OCI-LY1 (cell line): ENCODE measurements around the gene CDKAL1.

Experiments
- H2AFZ ChIP-seq: fragments of 200-600 bp; sonication (generic), shearing (Covaris generic); 2 replicates; pipeline ENCODE4 v1.6.0; 2014; ENCODE audit warnings: antibody characterized with exemption, mild to moderate bottlenecking, low read length
- H3F3A ChIP-seq: fragments of 200-600 bp; sonication (generic), shearing (Covaris generic); 2 replicates; pipeline ENCODE4 v1.6.0; 2014; ENCODE audit warnings: mild to moderate bottlenecking, antibody characterized with exemption, low read length, moderate library complexity; ENCODE audit not compliant: insufficient read depth
- H3K27ac ChIP-seq: fragments of 200-600 bp; sonication (generic); 2 replicates; pipeline ENCODE4 v1.5.1; 2014; ENCODE audit warnings: low read length, mixed run types, mild to moderate bottlenecking, low read depth; ENCODE audit not compliant: poor library complexity, severe bottlenecking
- H3K27me3 ChIP-seq: fragments of 200-600 bp; sonication (generic); 2 replicates; pipeline ENCODE4 v1.6.0; 2014; ENCODE audit warnings: antibody characterized with exemption, mild to moderate bottlenecking, low read length, moderate library complexity; ENCODE audit not compliant: insufficient read depth
- H3K36me3 ChIP-seq: fragments of 200-600 bp; sonication (generic); 2 replicates; pipeline ENCODE4 v1.6.1; 2014; ENCODE audit warnings: mild to moderate bottlenecking, antibody characterized with exemption, low read length, moderate library complexity, mixed read lengths; ENCODE audit not compliant: insufficient read depth
- H3K4me1 ChIP-seq: fragments of 200-600 bp; sonication (generic); 2 replicates; pipeline ENCODE4 v1.5.1; 2014; ENCODE audit warnings: mild to moderate bottlenecking, low read length, moderate library complexity; ENCODE audit not compliant: insufficient read depth, severe bottlenecking
- H3K4me2 ChIP-seq: fragments of 200-600 bp; sonication (generic), shearing (Covaris generic); 2 replicates; pipeline ENCODE4 v1.6.1; 2014; ENCODE audit warnings: low read length
- H3K4me3 ChIP-seq: fragments of 200-600 bp; sonication (generic); 2 replicates; pipeline ENCODE4 v1.5.1; 2014; ENCODE audit warnings: low read length, low read depth, mild to moderate bottlenecking, mixed read lengths; ENCODE audit not compliant: poor library complexity, severe bottlenecking
- H3K79me2 ChIP-seq: fragments of 200-600 bp; shearing (Covaris generic); 2 replicates; pipeline ENCODE4 v1.6.1; 2016; ENCODE audit warnings: mixed run types, low read length, mixed read lengths; ENCODE audit not compliant: insufficient read depth
- H3K9ac ChIP-seq: fragments of 200-600 bp; sonication (generic), shearing (Covaris generic); 2 replicates; pipeline ENCODE4 v1.6.1; 2014; ENCODE audit warnings: mild to moderate bottlenecking, low read length, mixed read lengths
- H3K9me2 ChIP-seq: fragments of 200-600 bp; sonication (generic), shearing (Covaris generic); 2 replicates; pipeline ENCODE4 v1.6.1; 2014; ENCODE audit warnings: low read depth, mild to moderate bottlenecking, low read length, mixed read lengths
- H3K9me3 ChIP-seq: fragments of 200-600 bp; shearing (Covaris generic); 2 replicates; pipeline ENCODE4 v1.6.1; 2014; ENCODE audit warnings: low read length, mixed read lengths
- H4K20me1 ChIP-seq: fragments of 200-600 bp; sonication (generic), shearing (Covaris generic); 2 replicates; pipeline ENCODE4 v1.6.0; 2016; ENCODE audit warnings: mild to moderate bottlenecking, low read length; ENCODE audit not compliant: insufficient read depth
- CTCF ChIP-seq: fragments of 200-600 bp; sonication (generic), shearing (Covaris generic); IDR thresholded peaks from 2 replicates; pipeline ENCODE4 v1.5.1; 2017; ENCODE audit warnings: mild to moderate bottlenecking, antibody characterized with exemption, low read length, moderate library complexity, mixed read lengths
- EZH2 ChIP-seq: fragments of 200-600 bp; sonication (generic), shearing (Covaris generic); IDR thresholded peaks from 2 replicates; pipeline ENCODE4 v1.8.0; 2017; ENCODE audit warnings: borderline replicate concordance, mixed run types, mild to moderate bottlenecking, antibody characterized with exemption, low read length, moderate library complexity, mixed read lengths

CDKAL1 gene

GRCh38 chr6:20699402-20699801 is 165.1 kb downstream of the CDKAL1 start:
- H3K4me1 ChIP-seq: no peaks in the 10 kb centered on the region
- no peak overlapping the region for H3K4me2 ChIP-seq
- no peaks in the 10 kb centered on the region for H3K36me3 ChIP-seq
- no peaks in the 10 kb centered on the region for H3K9me2 ChIP-seq
- H2AFZ ChIP-seq: no peak overlapping the region
- TF ChIP-seq CTCF: no peak
- TF ChIP-seq EZH2: no peak
- no peak overlapping the region for H3K9ac ChIP-seq
- H3K27me3 ChIP-seq: no peaks in the 10 kb centered on the region
- H3K79me2 ChIP-seq: no peaks in the 10 kb centered on the region
- H3K4me3 ChIP-seq: no peak overlapping the region
- no peaks in the 10 kb centered on the region for H3K9me3 ChIP-seq
- H3F3A ChIP-seq: no peaks in the 10 kb centered on the region
- no peak overlapping the region for H3K27ac ChIP-seq
- no peaks in the 10 kb centered on the region for H4K20me1 ChIP-seq

DNA sequence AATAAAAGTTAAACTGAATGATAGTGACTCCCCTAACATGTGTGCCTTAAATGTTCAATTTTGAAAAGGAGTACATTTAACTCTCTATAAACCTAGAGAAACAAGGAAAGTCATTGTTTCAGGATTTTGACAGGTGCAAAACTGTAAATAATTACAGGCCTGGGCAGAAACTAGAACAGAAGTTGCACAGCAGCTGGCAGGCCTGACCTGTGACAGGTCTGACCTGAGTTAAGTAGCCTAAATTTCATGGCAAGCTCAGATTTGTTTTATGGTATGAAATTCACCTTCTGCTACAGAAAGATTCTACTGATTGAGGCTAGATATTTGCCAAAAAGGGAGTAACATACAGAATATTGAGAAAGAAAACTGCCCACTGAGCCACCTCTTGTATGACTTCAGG is 166.1 kb downstream of the CDKAL1 start:
- TF ChIP-seq CTCF (no peak), EZH2 (no peak)
- Histone ChIP-seq H3K27ac (no peak overlapping the region), H3K9me2 (no peaks in the 10 kb centered on the region), H3K36me3 (no peaks in the 10 kb centered on the region), H3K4me2 (no peak overlapping the region), H2AFZ (no peak overlapping the region), H3K27me3 (no peaks in the 10 kb centered on the region), H3K4me3 (no peak overlapping the region), H3K4me1 (no peaks in the 10 kb centered on the region), H3K9me3 (no peaks in the 10 kb centered on the region), H3K9ac (no peak overlapping the region), H3K79me2 (no peaks in the 10 kb centered on the region), H3F3A (no peaks in the 10 kb centered on the region), H4K20me1 (no peaks in the 10 kb centered on the region)

GRCh38 chr6:20702366-20702765 is 168.1 kb downstream of the CDKAL1 start:
- Histone ChIP-seq H3K9me3 (no peaks in the 10 kb centered on the region), H3K36me3 (no peaks in the 10 kb centered on the region), H3F3A (no peaks in the 10 kb centered on the region), H4K20me1 (no peaks in the 10 kb centered on the region), H3K27me3 (no peaks in the 10 kb centered on the region), H3K9me2 (no peaks in the 10 kb centered on the region), H2AFZ (no peak overlapping the region), H3K4me3 (no peak overlapping the region), H3K4me1 (no peaks in the 10 kb centered on the region), H3K4me2 (no peak overlapping the region), H3K27ac (no peak overlapping the region), H3K79me2 (no peaks in the 10 kb centered on the region), H3K9ac (no peak overlapping the region)
- TF ChIP-seq CTCF: no peak
- no peak for TF ChIP-seq EZH2
